K562 (cell line): ENCODE data around the gene NECTIN1. TPM values are rescaled to one million over a fixed set of nuclear protein-coding genes. Genes with fewer than 3 reads are reported as not detected.

Source experiments
- DDX20 ChIP-seq: fragments of 450-650 bp; IDR thresholded peaks from 2 replicates; pipeline ENCODE4 v1.6.1; 2016; ENCODE audit warnings: missing genetic modification characterization, low read depth, mild to moderate bottlenecking, missing compliant biosample characterization, moderate library complexity
- GABPA ChIP-seq: fragments of 200-800 bp; sonication (Bioruptor generic); conservative IDR thresholded peaks from 2 replicates; pipeline ENCODE4 v1.6.1; 2016; ENCODE audit warnings: low read depth, missing genetic modification characterization, missing compliant biosample characterization
- NCOA6 ChIP-seq: fragments of 450-650 bp; IDR thresholded peaks from 2 replicates; pipeline ENCODE4 v1.6.1; 2017; ENCODE audit warnings: mild to moderate bottlenecking
- NFATC3 ChIP-seq: fragments of 450-650 bp; IDR thresholded peaks from 2 replicates; pipeline ENCODE4 v1.6.1; 2017; ENCODE audit warnings: mild to moderate bottlenecking
- RAD21 ChIP-seq, 2 experiments: fragments of 250-450 bp in 1 of 2; fragments of 450-650 bp in 1 of 2; sonication (Bioruptor Pico) in 1 of 2; formaldehyde crosslinking in 1 of 2; IDR thresholded peaks in 1 of 2; conservative IDR thresholded peaks in 1 of 2; 2 replicates each; pipeline versions ENCODE4 v1.4.0 to v1.8.0; 2020 to 2022; ENCODE audit warnings: mild to moderate bottlenecking in 2 of 2, moderate library complexity in 1 of 2
- SMAD3 ChIP-seq: fragments of 450-650 bp; formaldehyde crosslinking; conservative IDR thresholded peaks from 2 replicates; pipeline ENCODE4 v1.4.0; 2020; ENCODE audit warnings: mild to moderate bottlenecking
- TEAD2 ChIP-seq: fragments of 450-650 bp; IDR thresholded peaks from 2 replicates; pipeline ENCODE4 v1.6.1; 2016; ENCODE audit warnings: missing genetic modification characterization, control low read depth, missing compliant biosample characterization
- ZC3H11A ChIP-seq: IDR thresholded peaks from 2 replicates; pipeline ENCODE4 v1.6.1; 2012; ENCODE audit warnings: low read depth, low read length, improper control_type of control experiment
- ZFX ChIP-seq: sonication (generic); formaldehyde crosslinking; IDR thresholded peaks from 2 replicates; pipeline ENCODE4 v1.8.0; 2022; ENCODE audit warnings: mild to moderate bottlenecking, missing genetic modification reagents, moderate library complexity
- ZNF24 ChIP-seq: fragments of 450-650 bp; IDR thresholded peaks from 2 replicates; pipeline ENCODE4 v1.6.1; 2016
- polyA plus RNA-seq, 8 experiments: library from polyadenylated mRNA; depleted of rRNA in 4 of 8; stranded (reverse) in 5 of 8; unstranded in 3 of 8; fragments of >200 nt; fragmentation: Nextera tagmentation in 2 of 8; fragmentation: Illumina TruSeq in 1 of 8; extraction: Ambion mirVana in 2 of 8; extraction: Trizol in 1 of 8; gene quantifications; 2 replicates each; pipeline versions ENCODE4 v1.2.1 to v1.2.3, GENCODE V29; 2011 to 2014; ENCODE audit warnings: inconsistent platforms in 1 of 8, missing spikeins in 1 of 8
- total RNA-seq, 7 experiments: library from RNA; depleted of rRNA in 6 of 7; stranded (reverse); fragments of >200 nt in 6 of 7; fragmentation: Illumina TruSeq in 2 of 7; extraction: Trizol in 2 of 7; gene quantifications; 2 replicates each; pipeline versions ENCODE4 v1.2.1 to v1.2.3, GENCODE V29; 2011 to 2021; ENCODE audit warnings: low replicate concordance in 1 of 7
- TF ChIP-seq, protein P1 (sequence below): fragments of 250-450 bp; sonication (Bioruptor Pico); IDR thresholded peaks from 2 replicates; pipeline ENCODE4 v1.8.0; 2021; ENCODE audit warnings: moderate library complexity, mild to moderate bottlenecking, inconsistent platforms
- TF ChIP-seq, protein P2 (sequence below): fragments of 450-650 bp; formaldehyde crosslinking; IDR thresholded peaks from 2 replicates; pipeline ENCODE4 v1.4.0; 2020; ENCODE audit warnings: mild to moderate bottlenecking, moderate library complexity
- TF ChIP-seq, protein P3 (sequence below): fragments of 450-650 bp; conservative IDR thresholded peaks from 2 replicates; pipeline ENCODE4 v1.6.1; 2016; ENCODE audit warnings: missing genetic modification characterization, low read depth, mild to moderate bottlenecking, missing compliant biosample characterization, moderate library complexity

Gene NECTIN1
- total and polyA plus RNA-seq, 9 of the 15 experiments (the other 6 are each of a cell fraction or from before 2014, with no cell fraction given): 0.09 to 0.53 (median 0.23) TPM; not detected in 2

DNA sequence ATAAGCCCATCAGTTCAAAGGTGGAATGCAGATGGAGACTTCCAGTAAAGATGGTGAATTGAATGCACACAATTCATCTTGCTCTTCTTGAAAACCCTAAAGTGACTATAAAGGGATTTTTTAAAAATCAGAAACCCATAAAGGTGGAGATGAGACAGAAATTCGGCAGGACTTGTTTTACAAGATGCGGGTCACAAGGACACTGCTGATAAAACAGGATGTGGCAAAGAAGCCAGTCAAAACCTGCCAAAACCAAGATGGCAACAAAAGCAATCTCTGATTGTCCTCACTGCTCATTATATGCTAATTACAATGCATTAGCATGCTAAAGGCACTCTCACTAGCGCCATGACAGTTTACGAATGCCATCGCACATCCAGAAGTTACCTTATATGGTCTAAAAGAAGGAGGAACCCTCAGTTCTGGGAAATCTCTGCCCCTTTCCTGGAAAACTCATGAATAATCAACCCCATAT lies 137.1 kb downstream of the NECTIN1 start (continued):
- TF ChIP-seq ZFX (no peak), ZC3H11A (no peak), DDX20 (tag) (peak; percentile 53), GABPA (tag) (peak; percentile 42; the same call in 1 of the 2 replicates), NFATC3 (no peak), TEAD2 (tag) (no peak), ZNF24 (no peak), NCOA6 (no peak), RAD21 (CRISPR knock-in tag; conservative IDR thresholded peaks at IDR 0.05 in 1 of 2, IDR thresholded peaks at IDR 0.05 in 1 of 2) (no peak), SMAD3 (CRISPR knock-in tag) (peak; percentile 63; the same call in 1 of the 2 replicates)
- TF ChIP-seq, protein P1, sequence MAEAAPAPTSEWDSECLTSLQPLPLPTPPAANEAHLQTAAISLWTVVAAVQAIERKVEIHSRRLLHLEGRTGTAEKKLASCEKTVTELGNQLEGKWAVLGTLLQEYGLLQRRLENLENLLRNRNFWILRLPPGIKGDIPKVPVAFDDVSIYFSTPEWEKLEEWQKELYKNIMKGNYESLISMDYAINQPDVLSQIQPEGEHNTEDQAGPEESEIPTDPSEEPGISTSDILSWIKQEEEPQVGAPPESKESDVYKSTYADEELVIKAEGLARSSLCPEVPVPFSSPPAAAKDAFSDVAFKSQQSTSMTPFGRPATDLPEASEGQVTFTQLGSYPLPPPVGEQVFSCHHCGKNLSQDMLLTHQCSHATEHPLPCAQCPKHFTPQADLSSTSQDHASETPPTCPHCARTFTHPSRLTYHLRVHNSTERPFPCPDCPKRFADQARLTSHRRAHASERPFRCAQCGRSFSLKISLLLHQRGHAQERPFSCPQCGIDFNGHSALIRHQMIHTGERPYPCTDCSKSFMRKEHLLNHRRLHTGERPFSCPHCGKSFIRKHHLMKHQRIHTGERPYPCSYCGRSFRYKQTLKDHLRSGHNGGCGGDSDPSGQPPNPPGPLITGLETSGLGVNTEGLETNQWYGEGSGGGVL (CRISPR knock-in tag): no peak
- TF ChIP-seq, protein P2, sequence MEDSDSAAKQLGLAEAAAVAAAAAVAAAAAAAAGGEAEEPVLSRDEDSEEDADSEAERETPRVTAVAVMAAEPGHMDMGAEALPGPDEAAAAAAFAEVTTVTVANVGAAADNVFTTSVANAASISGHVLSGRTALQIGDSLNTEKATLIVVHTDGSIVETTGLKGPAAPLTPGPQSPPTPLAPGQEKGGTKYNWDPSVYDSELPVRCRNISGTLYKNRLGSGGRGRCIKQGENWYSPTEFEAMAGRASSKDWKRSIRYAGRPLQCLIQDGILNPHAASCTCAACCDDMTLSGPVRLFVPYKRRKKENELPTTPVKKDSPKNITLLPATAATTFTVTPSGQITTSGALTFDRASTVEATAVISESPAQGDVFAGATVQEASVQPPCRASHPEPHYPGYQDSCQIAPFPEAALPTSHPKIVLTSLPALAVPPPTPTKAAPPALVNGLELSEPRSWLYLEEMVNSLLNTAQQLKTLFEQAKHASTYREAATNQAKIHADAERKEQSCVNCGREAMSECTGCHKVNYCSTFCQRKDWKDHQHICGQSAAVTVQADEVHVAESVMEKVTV (CRISPR knock-in tag): no peak
- TF ChIP-seq, protein P3, sequence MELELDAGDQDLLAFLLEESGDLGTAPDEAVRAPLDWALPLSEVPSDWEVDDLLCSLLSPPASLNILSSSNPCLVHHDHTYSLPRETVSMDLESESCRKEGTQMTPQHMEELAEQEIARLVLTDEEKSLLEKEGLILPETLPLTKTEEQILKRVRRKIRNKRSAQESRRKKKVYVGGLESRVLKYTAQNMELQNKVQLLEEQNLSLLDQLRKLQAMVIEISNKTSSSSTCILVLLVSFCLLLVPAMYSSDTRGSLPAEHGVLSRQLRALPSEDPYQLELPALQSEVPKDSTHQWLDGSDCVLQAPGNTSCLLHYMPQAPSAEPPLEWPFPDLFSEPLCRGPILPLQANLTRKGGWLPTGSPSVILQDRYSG (tag): peak; percentile 55
